ENCODE measurements around the gene NEXN.

- TF ChIP-seq CTCF (IDR thresholded peaks at IDR 0.05; ENCODE audit: low read depth, low read length, poor library complexity, severe bottlenecking) = no peak
- TF ChIP-seq EZH2phosphoT487 (IDR thresholded peaks at IDR 0.05; ENCODE audit: borderline replicate concordance, low read length) = no peak
Observed at GRCh38 chr1:77845951-77846350, 42.5 kb upstream of the NEXN start.
